Measurements from ENCODE around the gene LRMDA. TPM values are rescaled to one million over a fixed set of nuclear protein-coding genes. Genes with fewer than 3 reads are reported as not detected.

LRMDA gene
- total and polyA plus RNA-seq, 2 of the 13 experiments (the other 11 are each of a cell fraction or from before 2014, with no cell fraction given) = 13.4 to 22.0 TPM

- POLR2A ChIA-PET = no interaction called here
- in situ Hi-C loops (cut with HindIII; ENCODE audit: extremely low pct_ligation_motif_present, low pct_unique_long_range_greater_than_20kb) = no loop called here
- H3K36me3 ChIP-seq (replicated peaks in 1 of 2; ENCODE audit: control insufficient read depth in 1 of 2, insufficient read depth in 2 of 2, low read length in 2 of 2) = peaks cover 2 to 4% of the 10 kb centered on the region in 2 experiments; a peak in 1 of 5 replicates
Measured at GRCh38 chr10:75472685-75473084, 41.3 kb downstream of the LRMDA start.

More at GRCh38 chr10:75472685-75473084, 41.3 kb downstream of the LRMDA start:
- CTCF ChIA-PET (ENCODE audit: low intra/inter-chr PET ratio, low total read pairs) = no interaction called here
- TF ChIP-seq AGO1 (IDR thresholded peaks at IDR 0.05; ENCODE audit: low read depth, low read length, poor library complexity, severe bottlenecking) (no peak), ZNF460 (CRISPR knock-in tag; IDR thresholded peaks at IDR 0.05; ENCODE audit: borderline replicate concordance) (no peak), TOE1 (CRISPR knock-in tag; IDR thresholded peaks at IDR 0.05) (no peak), ZNF776 (CRISPR knock-in tag; IDR thresholded peaks at IDR 0.05) (no peak), ZC3H13 (CRISPR knock-in tag; IDR thresholded peaks at IDR 0.05) (no peak), ZNF513 (CRISPR knock-in tag; conservative IDR thresholded peaks at IDR 0.05) (no peak), ZNF605 (CRISPR knock-in tag; IDR thresholded peaks at IDR 0.05) (no peak), ZNF83 (CRISPR knock-in tag; IDR thresholded peaks at IDR 0.05; ENCODE audit: borderline replicate concordance) (no peak), ARID5B (CRISPR knock-in tag; IDR thresholded peaks at IDR 0.05) (no peak), HNRNPLL (IDR thresholded peaks at IDR 0.05; ENCODE audit: low read depth, low read length, poor library complexity, severe bottlenecking) (no peak), NBN (conservative IDR thresholded peaks at IDR 0.05) (no peak), RERE (CRISPR knock-in tag; IDR thresholded peaks at IDR 0.05; ENCODE audit: low read depth) (no peak), ZIK1 (CRISPR knock-in tag; IDR thresholded peaks at IDR 0.05; ENCODE audit: borderline replicate concordance, low read depth) (no peak), TMF1 (CRISPR knock-in tag; IDR thresholded peaks at IDR 0.05; ENCODE audit: low read depth) (no peak)
- DNase-seq (ENCODE audit: low spot score) (no peak), ATAC-seq (no peak), FAIRE-seq (no peak)
- H3K27ac ChIP-seq (ENCODE audit: extremely low read length, insufficient read depth, low read length) = no peak overlapping the region
- BruUV-seq (replicated peaks) = no TSS peak
- H3K9me3 ChIP-seq (ENCODE audit: low read length) = no peaks in the 10 kb centered on the region
- H3K27me3 ChIP-seq (ENCODE audit: control insufficient read depth in 1 of 2, insufficient read depth in 2 of 2, low read length in 2 of 2) = no peaks in the 10 kb centered on the region
- WGBS (ENCODE audit: low lambda C conversion rate) = 100% methylated on average over 2 of the region's 2 CpGs
- H4K20me1 ChIP-seq (ENCODE audit: insufficient read depth, low read length) = no peaks in the 10 kb centered on the region
- H3K4me1 ChIP-seq (ENCODE audit: insufficient read depth, low read length) = peaks cover 10% of the 10 kb centered on the region; the same call in 1 of the 2 replicates
- H3K79me2 ChIP-seq (ENCODE audit: insufficient read depth, low read length) = peaks cover 2% of the 10 kb centered on the region
- intact Hi-C loops (cut with micrococcal nuclease; ENCODE audit: unreplicated experiment) = no loop called here
- H3K9ac ChIP-seq (ENCODE audit: insufficient read depth, low read depth, low read length) = no peak overlapping the region
- H3K4me3 ChIP-seq (replicated peaks in 1 of 3; ENCODE audit: insufficient read depth in 1 of 3, low read depth in 2 of 3, low read length in 3 of 3) = no peak overlapping the region
- H3K4me2 ChIP-seq (ENCODE audit: low read depth, low read length) = no peak overlapping the region
- no peak overlapping the region for H2AFZ ChIP-seq (ENCODE audit: low read length)

Data from HepG2 (cell line).